ENCODE results near the gene ZFYVE28.

DNA sequence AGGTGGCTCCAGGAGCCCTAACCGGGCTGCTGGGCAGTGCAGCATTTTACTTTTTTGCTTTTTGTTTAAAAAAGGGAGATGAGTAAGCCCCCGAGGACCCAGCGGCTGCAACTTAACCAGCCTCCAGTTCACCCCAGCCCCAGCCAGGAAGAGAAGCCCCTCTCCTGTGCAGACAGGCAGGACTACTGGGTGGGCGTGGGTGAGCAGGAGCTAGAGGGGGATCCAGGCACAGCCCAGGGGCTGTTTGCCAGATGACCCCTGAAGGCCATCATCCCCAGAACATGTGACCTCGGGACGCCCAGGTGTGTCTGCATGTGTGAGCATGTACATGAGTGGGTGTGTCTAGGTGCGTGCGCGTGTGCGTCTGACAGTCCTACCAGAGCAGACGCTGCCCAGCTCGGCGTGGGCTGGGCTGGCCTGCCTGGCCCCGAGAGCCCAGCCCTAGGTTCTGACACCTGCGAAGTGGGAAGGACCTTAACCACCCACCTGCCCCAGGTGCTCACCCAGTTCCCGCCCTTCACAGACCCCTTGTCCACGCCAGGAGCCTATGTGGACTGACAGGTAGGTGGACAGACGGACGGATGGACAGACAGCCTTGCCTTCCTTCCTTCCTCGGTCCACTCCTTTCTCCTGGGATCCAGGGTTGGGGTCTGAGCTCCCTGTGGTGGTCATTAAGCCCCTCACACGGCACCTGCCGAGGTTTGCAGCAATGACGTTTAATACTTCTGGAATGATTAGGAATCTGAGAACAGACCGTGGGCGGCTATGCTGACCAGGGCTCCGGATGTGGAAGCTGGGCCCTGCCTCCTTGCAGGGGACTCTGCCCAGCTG, 168.7 kb downstream of the ZFYVE28 start:
- TF ChIP-seq, protein P1, sequence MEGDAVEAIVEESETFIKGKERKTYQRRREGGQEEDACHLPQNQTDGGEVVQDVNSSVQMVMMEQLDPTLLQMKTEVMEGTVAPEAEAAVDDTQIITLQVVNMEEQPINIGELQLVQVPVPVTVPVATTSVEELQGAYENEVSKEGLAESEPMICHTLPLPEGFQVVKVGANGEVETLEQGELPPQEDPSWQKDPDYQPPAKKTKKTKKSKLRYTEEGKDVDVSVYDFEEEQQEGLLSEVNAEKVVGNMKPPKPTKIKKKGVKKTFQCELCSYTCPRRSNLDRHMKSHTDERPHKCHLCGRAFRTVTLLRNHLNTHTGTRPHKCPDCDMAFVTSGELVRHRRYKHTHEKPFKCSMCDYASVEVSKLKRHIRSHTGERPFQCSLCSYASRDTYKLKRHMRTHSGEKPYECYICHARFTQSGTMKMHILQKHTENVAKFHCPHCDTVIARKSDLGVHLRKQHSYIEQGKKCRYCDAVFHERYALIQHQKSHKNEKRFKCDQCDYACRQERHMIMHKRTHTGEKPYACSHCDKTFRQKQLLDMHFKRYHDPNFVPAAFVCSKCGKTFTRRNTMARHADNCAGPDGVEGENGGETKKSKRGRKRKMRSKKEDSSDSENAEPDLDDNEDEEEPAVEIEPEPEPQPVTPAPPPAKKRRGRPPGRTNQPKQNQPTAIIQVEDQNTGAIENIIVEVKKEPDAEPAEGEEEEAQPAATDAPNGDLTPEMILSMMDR (IDR thresholded peaks at IDR 0.05), result no peak
- TF ChIP-seq POLR2A (IDR thresholded peaks at IDR 0.05), result no peak
